ENCODE data around the gene CNPY1. TPM values are rescaled to one million over a fixed set of nuclear protein-coding genes. Genes with fewer than 3 reads are reported as not detected.

Gene CNPY1
- total and polyA plus RNA-seq, 2 experiments from 2014 or later: not detected

DNA sequence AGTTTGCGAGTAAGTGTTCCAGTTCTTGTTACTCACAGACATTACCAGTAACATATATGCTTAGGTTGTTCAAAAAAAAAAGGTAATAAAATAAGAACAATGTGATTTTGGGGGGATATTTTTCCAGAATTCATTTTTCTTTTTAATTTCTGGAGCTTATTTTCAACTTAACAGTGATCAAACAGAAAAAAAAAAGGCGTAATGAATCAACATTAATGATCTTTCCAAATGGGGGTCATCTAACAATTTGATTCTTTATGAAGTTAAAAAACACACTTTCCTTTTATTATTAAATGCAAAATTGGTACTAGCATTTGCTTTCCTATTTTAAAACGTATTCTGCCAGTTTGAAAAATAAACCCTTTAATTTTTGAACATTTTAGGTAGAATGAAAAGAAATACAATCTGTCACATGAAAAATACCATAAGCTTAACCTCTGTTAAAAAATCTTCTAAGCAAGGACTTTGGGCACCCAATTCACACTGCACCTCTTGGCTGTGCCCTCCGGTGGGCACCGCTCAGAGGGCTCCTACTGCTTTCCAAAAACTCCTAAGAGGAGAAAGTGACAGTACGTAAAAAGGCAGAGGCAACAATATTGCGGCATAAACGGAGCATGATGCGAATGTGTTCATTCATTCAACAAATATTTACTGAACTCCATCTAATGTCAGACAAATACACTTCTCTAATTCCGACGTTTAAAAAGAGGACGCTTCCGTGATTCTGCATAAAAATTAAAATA lies 32.6 kb downstream of the CNPY1 start:
- Histone ChIP-seq H2AFZ (no peak overlapping the region), H4K20me1 (ENCODE audit: insufficient read depth) (no peaks in the 10 kb centered on the region), H3F3A (ENCODE audit: insufficient read depth) (no peaks in the 10 kb centered on the region), H3K4me1 (ENCODE audit: insufficient read depth) (no peaks in the 10 kb centered on the region), H3K79me2 (ENCODE audit: insufficient read depth) (no peaks in the 10 kb centered on the region), H3K9me2 (ENCODE audit: insufficient read depth) (no peaks in the 10 kb centered on the region), H3K9me3 (ENCODE audit: low read depth) (no peaks in the 10 kb centered on the region), H3K27me3 (replicated peaks; ENCODE audit: insufficient read depth) (peaks cover 56% of the 10 kb centered on the region), H3K27ac (no peak overlapping the region), H3K9ac (no peak overlapping the region), H3K36me3 (ENCODE audit: low read depth) (no peaks in the 10 kb centered on the region), H3K4me2 (ENCODE audit: unreplicated experiment) (no peak overlapping the region), H3K4me3 (no peak overlapping the region)
- 46 to 55% methylated on average over 13 of the region's 13 CpGs for WGBS, 2 experiments (ENCODE audit: low coverage in 1 of 2, low lambda C conversion rate in 2 of 2, missing lambda C conversion rate in 2 of 2)
- in situ Hi-C loops (cut with MboI): no loop called here
- no peak for DNase-seq
- no peak for TF ChIP-seq EZH2phosphoT487 (IDR thresholded peaks at IDR 0.05; ENCODE audit: insufficient read depth, low read depth)
- no peak for TF ChIP-seq EZH2 (IDR thresholded peaks at IDR 0.05; ENCODE audit: insufficient read depth, poor library complexity, severe bottlenecking)

DNA sequence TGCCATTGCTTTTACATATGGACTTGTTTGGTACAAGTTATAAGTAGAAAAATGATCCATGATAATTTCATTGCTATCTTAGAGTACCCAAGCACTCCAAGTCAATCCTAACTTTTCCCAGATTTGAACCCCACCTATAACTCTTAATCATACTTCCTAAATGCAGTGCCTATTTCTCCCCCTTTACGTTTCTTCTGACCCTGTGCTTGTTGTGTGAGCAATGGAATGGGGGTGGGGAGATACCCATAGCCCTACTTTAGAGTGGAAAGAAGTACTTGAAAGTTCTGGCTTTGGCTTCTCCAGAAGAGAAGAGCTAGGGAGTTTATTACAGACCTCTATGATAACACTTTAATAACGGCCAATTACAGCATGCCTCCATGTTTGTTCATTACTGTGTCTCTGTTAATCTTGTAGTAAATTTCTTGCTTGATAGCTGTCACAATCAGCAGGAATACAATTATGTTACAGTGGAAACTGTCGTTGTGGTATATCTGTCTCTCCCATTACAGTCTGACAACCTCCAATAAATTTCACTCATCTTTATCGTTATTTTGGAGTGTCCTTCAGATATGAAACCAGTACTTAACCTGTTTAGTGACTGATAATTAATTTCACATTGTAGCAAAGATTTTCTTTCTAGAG lies 34.0 kb downstream of the CNPY1 start:
- H4K20me1 ChIP-seq (ENCODE audit: insufficient read depth): no peaks in the 10 kb centered on the region
- H3K27me3 ChIP-seq (replicated peaks; ENCODE audit: insufficient read depth): peaks cover 65% of the 10 kb centered on the region
- H3K4me1 ChIP-seq (ENCODE audit: insufficient read depth): no peaks in the 10 kb centered on the region
- H3K9me3 ChIP-seq (ENCODE audit: low read depth): no peaks in the 10 kb centered on the region
- H3K9me2 ChIP-seq (ENCODE audit: insufficient read depth): no peaks in the 10 kb centered on the region
- H3K4me2 ChIP-seq (ENCODE audit: unreplicated experiment): no peak overlapping the region
- no peaks in the 10 kb centered on the region for H3F3A ChIP-seq (ENCODE audit: insufficient read depth)
- no peak overlapping the region for H3K9ac ChIP-seq
- no peaks in the 10 kb centered on the region for H3K36me3 ChIP-seq (ENCODE audit: low read depth)
- H3K4me3 ChIP-seq: no peak overlapping the region
- DNase-seq: no peak
- in situ Hi-C loops (cut with MboI): no loop called here
- WGBS, 2 experiments (ENCODE audit: low coverage in 1 of 2, low lambda C conversion rate in 2 of 2, missing lambda C conversion rate in 2 of 2): 7 to 11% methylated on average over 4 of the region's 4 CpGs
- no peaks in the 10 kb centered on the region for H3K79me2 ChIP-seq (ENCODE audit: insufficient read depth)
- H3K27ac ChIP-seq: no peak overlapping the region
- no peak overlapping the region for H2AFZ ChIP-seq
- TF ChIP-seq EZH2 (IDR thresholded peaks at IDR 0.05; ENCODE audit: insufficient read depth, poor library complexity, severe bottlenecking) (no peak), EZH2phosphoT487 (IDR thresholded peaks at IDR 0.05; ENCODE audit: insufficient read depth, low read depth) (no peak)

DNA sequence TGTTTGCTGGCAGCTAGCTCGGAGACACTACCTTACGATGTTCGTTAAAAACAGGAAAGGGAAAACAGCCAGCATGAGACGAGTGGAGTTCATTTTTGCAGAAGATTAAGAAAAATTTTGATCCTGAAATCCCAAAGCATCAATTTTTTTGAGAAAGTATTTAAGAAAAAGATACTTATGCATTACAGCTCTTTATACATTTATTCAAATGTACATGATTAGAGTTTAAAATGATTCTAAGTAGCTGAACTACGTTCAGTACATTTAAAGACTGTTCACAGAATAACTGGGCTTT lies 34.7 kb downstream of the CNPY1 start:
- H3K27me3 ChIP-seq (replicated peaks; ENCODE audit: insufficient read depth): peaks cover 71% of the 10 kb centered on the region
- no peak for DNase-seq
- no peaks in the 10 kb centered on the region for H3K4me1 ChIP-seq (ENCODE audit: insufficient read depth)
- H4K20me1 ChIP-seq (ENCODE audit: insufficient read depth): no peaks in the 10 kb centered on the region
- no peak overlapping the region for H3K9ac ChIP-seq
- no peak for TF ChIP-seq EZH2phosphoT487 (IDR thresholded peaks at IDR 0.05; ENCODE audit: insufficient read depth, low read depth)
- H3K79me2 ChIP-seq (ENCODE audit: insufficient read depth): no peaks in the 10 kb centered on the region
- no peak overlapping the region for H3K4me2 ChIP-seq (ENCODE audit: unreplicated experiment)
- H3K4me3 ChIP-seq: no peak overlapping the region
- no peaks in the 10 kb centered on the region for H3K36me3 ChIP-seq (ENCODE audit: low read depth)
- WGBS, 2 experiments (ENCODE audit: low coverage in 1 of 2, low lambda C conversion rate in 2 of 2, missing lambda C conversion rate in 2 of 2): 14 to 15% methylated on average over 5 of the region's 5 CpGs
- H3K27ac ChIP-seq: no peak overlapping the region
- H3K9me2 ChIP-seq (ENCODE audit: insufficient read depth): no peaks in the 10 kb centered on the region
- H3K9me3 ChIP-seq (ENCODE audit: low read depth): no peaks in the 10 kb centered on the region
- in situ Hi-C loops (cut with MboI): no loop called here
- H3F3A ChIP-seq (ENCODE audit: insufficient read depth): no peaks in the 10 kb centered on the region
- no peak overlapping the region for H2AFZ ChIP-seq

DNA sequence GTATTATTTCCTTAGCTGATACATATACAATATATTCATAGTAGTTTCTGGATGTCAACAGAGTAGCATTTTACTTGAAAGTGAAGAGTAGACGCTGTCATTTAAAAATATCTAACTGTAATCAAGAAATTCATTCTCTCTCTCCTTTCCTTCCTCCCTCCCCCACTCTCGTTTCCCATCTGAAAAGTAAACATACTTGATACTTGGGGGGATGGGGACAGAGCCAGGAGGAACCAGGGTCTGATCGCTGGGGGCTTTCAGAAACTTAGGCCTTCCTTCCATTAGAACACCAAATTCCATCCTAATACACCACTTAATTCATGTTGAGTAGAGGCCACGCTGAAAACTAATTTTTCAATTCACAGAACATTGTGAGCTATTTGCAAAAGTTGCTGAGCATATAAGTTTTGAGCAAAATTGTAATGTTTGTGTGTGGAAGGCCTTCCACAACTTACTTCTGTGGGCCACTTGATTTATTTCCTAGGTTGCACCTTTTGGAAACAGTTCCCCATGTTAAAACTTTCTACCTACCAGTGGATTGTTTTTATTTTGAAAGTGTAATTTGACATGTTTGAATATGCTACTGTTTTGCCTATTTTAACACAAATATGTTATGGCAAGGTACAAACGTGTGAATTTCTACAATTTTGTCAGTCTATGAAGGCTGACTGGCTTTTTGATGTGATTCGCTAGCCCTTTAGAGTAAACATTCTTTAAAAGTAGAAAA lies 35.2 kb downstream of the CNPY1 start:
- H3K9me2 ChIP-seq (ENCODE audit: insufficient read depth): no peaks in the 10 kb centered on the region
- 9 to 11% methylated on average over 6 of the region's 6 CpGs for WGBS, 2 experiments (ENCODE audit: low coverage in 1 of 2, low lambda C conversion rate in 2 of 2, missing lambda C conversion rate in 2 of 2)
- no peak overlapping the region for H2AFZ ChIP-seq
- H3K36me3 ChIP-seq (ENCODE audit: low read depth): no peaks in the 10 kb centered on the region
- no peaks in the 10 kb centered on the region for H3K9me3 ChIP-seq (ENCODE audit: low read depth)
- H3K27me3 ChIP-seq (replicated peaks; ENCODE audit: insufficient read depth): peaks cover 76% of the 10 kb centered on the region
- H3K9ac ChIP-seq: no peak overlapping the region
- no peak overlapping the region for H3K4me3 ChIP-seq
- no peaks in the 10 kb centered on the region for H3F3A ChIP-seq (ENCODE audit: insufficient read depth)
- no peaks in the 10 kb centered on the region for H3K4me1 ChIP-seq (ENCODE audit: insufficient read depth)
- in situ Hi-C loops (cut with MboI): no loop called here
- no peak for DNase-seq
- no peaks in the 10 kb centered on the region for H4K20me1 ChIP-seq (ENCODE audit: insufficient read depth)
- no peaks in the 10 kb centered on the region for H3K79me2 ChIP-seq (ENCODE audit: insufficient read depth)
- no peak for TF ChIP-seq EZH2phosphoT487 (IDR thresholded peaks at IDR 0.05; ENCODE audit: insufficient read depth, low read depth)
- H3K27ac ChIP-seq: no peak overlapping the region
- H3K4me2 ChIP-seq (ENCODE audit: unreplicated experiment): no peak overlapping the region
